ENCODE results near the gene RPS24. TPM values are rescaled to one million over a fixed set of nuclear protein-coding genes. Genes with fewer than 3 reads are reported as not detected.

Gene RPS24
- total RNA-seq, 4 donors from 2014 or later: 1,283 to 2,770 (median 2,221) TPM

GRCh38 chr10:78004215-78005026, 29.2 kb upstream of the RPS24 start:
- Histone ChIP-seq H3K4me1 (no peaks in the 10 kb centered on the region), H3K4me3 (no peak overlapping the region), H3K36me3 (peaks cover 66 to 100% (median 96%) of the 10 kb centered on the region in 4 donors), H3K27me3 (no peaks in the 10 kb centered on the region), H3K9me3 (no peaks in the 10 kb centered on the region), H3K27ac (replicated peaks in 1 of 4) (no peak overlapping the region)
- intact Hi-C loops (cut with DNase I): no loop called here
- no peak for DNase-seq (ENCODE audit: extremely low spot score)
- TF ChIP-seq POLR2A (IDR thresholded peaks at IDR 0.05; ENCODE audit: low read depth) (no peak), POLR2AphosphoS5 (IDR thresholded peaks at IDR 0.05) (no peak), EP300 (IDR thresholded peaks at IDR 0.05) (no peak)
- TF ChIP-seq, protein P1, sequence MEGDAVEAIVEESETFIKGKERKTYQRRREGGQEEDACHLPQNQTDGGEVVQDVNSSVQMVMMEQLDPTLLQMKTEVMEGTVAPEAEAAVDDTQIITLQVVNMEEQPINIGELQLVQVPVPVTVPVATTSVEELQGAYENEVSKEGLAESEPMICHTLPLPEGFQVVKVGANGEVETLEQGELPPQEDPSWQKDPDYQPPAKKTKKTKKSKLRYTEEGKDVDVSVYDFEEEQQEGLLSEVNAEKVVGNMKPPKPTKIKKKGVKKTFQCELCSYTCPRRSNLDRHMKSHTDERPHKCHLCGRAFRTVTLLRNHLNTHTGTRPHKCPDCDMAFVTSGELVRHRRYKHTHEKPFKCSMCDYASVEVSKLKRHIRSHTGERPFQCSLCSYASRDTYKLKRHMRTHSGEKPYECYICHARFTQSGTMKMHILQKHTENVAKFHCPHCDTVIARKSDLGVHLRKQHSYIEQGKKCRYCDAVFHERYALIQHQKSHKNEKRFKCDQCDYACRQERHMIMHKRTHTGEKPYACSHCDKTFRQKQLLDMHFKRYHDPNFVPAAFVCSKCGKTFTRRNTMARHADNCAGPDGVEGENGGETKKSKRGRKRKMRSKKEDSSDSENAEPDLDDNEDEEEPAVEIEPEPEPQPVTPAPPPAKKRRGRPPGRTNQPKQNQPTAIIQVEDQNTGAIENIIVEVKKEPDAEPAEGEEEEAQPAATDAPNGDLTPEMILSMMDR (IDR thresholded peaks at IDR 0.05): no peak
- WGBS: 87% methylated on average over 15 of the region's 16 CpGs

DNA sequence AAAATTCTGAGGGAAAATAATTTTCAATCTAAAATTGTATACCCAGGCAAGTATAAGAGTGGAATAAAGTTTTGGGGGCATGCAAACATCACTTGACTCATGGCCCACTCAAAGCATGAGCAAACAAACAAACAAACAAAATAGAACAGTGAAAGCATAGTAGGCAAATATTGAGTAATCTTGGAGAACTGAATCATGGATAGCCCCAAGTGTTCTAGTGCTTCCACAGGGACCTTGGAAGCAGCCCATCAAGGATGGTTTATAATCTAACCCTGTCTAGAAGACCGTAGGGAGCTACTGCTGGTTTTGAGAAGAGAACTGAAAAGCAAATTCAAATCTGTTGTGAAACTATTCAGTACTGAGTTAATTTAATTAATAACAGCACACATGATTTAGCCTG, 26.5 kb upstream of the RPS24 start:
- Histone ChIP-seq H3K4me1 (no peaks in the 10 kb centered on the region), H3K9me3 (no peaks in the 10 kb centered on the region), H3K27ac (replicated peaks in 1 of 4) (no peak overlapping the region), H3K27me3 (no peaks in the 10 kb centered on the region), H3K4me3 (no peak overlapping the region), H3K36me3 (peaks cover 66 to 100% (median 96%) of the 10 kb centered on the region in 4 donors)
- WGBS: 74% methylated on average over 1 of the region's 1 CpG
- intact Hi-C loops (cut with DNase I): no loop called here
- DNase-seq (ENCODE audit: extremely low spot score): no peak
- TF ChIP-seq, protein P1 (IDR thresholded peaks at IDR 0.05): no peak
- no peak for TF ChIP-seq EP300 (IDR thresholded peaks at IDR 0.05)
- no peak for TF ChIP-seq POLR2AphosphoS5 (IDR thresholded peaks at IDR 0.05)
- TF ChIP-seq POLR2A (IDR thresholded peaks at IDR 0.05; ENCODE audit: low read depth): no peak

DNA sequence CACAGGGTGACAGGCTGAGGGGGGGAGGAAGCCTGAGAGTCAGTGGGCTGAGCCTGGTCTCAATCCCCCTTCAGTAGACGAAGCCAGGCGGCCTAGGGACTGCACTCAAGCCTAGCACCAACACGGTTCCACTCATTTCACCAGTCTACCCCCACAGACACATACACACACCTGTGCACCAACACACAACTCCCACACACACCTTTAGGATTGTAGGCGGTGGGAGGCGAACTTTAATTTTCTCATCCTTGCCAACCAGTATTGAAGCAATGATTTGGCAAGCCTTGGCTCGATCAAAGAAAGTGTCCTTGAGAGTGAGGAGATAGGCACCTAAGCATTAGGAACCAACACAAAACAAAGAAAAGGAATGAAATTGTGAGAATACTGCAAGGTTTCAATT, 24.0 kb upstream of the RPS24 start:
- Histone ChIP-seq H3K27me3 (no peaks in the 10 kb centered on the region), H3K4me3 (no peak overlapping the region), H3K27ac (replicated peaks in 1 of 4) (no peak overlapping the region), H3K36me3 (peaks cover 69 to 100% (median 94%) of the 10 kb centered on the region in 4 donors), H3K4me1 (no peaks in the 10 kb centered on the region), H3K9me3 (no peaks in the 10 kb centered on the region)
- no peak for TF ChIP-seq POLR2A (IDR thresholded peaks at IDR 0.05; ENCODE audit: low read depth)
- no peak for TF ChIP-seq POLR2AphosphoS5 (IDR thresholded peaks at IDR 0.05)
- TF ChIP-seq, protein P1 (IDR thresholded peaks at IDR 0.05): no peak
- TF ChIP-seq EP300 (IDR thresholded peaks at IDR 0.05): no peak
- 94% methylated on average over 6 of the region's 6 CpGs for WGBS
- no peak for DNase-seq (ENCODE audit: extremely low spot score)
- intact Hi-C loops (cut with DNase I): no loop called here

GRCh38 chr10:78010278-78010677, 23.4 kb upstream of the RPS24 start:
- no peak for TF ChIP-seq POLR2A (IDR thresholded peaks at IDR 0.05; ENCODE audit: low read depth)
- H3K4me1 ChIP-seq: no peaks in the 10 kb centered on the region
- no peaks in the 10 kb centered on the region for H3K27me3 ChIP-seq
- H3K27ac ChIP-seq (replicated peaks in 1 of 4): no peak overlapping the region
- no peak for DNase-seq (ENCODE audit: extremely low spot score)
- no peaks in the 10 kb centered on the region for H3K9me3 ChIP-seq
- intact Hi-C loops (cut with DNase I): no loop called here
- 88% methylated on average over 7 of the region's 7 CpGs for WGBS
- H3K36me3 ChIP-seq: peaks cover 68 to 100% (median 94%) of the 10 kb centered on the region in 4 donors
- no peak overlapping the region for H3K4me3 ChIP-seq

- 90% methylated on average over 4 of the region's 4 CpGs for WGBS
- DNase-seq (ENCODE audit: extremely low spot score): no peak
- intact Hi-C loops (cut with DNase I): no loop called here
- no peaks in the 10 kb centered on the region for H3K4me1 ChIP-seq
- H3K27me3 ChIP-seq: no peaks in the 10 kb centered on the region
- no peak overlapping the region for H3K27ac ChIP-seq (replicated peaks in 1 of 4)
- no peak overlapping the region for H3K4me3 ChIP-seq
- H3K36me3 ChIP-seq: peaks cover 76 to 100% (median 94%) of the 10 kb centered on the region in 4 donors
- no peaks in the 10 kb centered on the region for H3K9me3 ChIP-seq
- TF ChIP-seq, protein P1 (IDR thresholded peaks at IDR 0.05): no peak
- TF ChIP-seq EP300 (IDR thresholded peaks at IDR 0.05) (no peak), POLR2A (IDR thresholded peaks at IDR 0.05; ENCODE audit: low read depth) (no peak), POLR2AphosphoS5 (IDR thresholded peaks at IDR 0.05) (no peak)
Measured at GRCh38 chr10:78011065-78011464, 22.6 kb upstream of the RPS24 start.
